ENCODE results near the gene SETD1B. TPM values are rescaled to one million over a fixed set of nuclear protein-coding genes. Genes with fewer than 3 reads are reported as not detected.

SETD1B gene
- total and polyA plus RNA-seq, 2 donors (not counting 3 experiments of a cell fraction or from before 2014, with no cell fraction given), result 2.6 to 27.0 TPM

DNA sequence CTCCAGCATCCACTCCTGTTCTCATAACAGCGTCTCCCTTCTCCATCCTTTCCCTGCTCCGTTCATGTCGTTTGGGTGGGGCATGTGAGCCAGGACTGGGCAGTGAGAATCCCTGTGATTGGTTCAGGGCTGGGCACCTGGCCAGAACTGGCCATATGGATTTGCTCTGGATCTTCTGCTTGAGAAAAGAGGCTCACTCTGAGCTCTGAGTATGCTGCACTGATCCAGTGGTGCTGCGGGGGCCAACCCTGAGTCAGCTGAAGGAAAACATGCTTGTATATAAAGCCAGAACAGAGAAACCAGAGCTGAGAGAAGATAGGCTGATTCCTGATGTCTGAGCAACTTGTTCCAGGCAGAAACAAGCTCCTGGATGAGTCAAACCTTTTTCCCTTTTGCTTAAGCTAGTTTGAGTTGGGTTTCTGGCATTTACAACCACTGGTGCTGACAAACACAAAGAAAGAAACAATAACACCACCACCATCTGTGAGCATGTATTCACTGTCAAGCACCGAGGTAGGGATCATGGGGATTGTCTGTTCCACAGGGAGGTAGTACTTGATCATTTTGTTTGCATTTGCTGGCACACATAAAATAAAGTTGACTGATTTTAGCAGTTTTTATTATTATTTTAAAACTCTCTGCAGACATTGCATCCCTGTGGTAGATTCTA lies 68.9 kb downstream of the SETD1B start:
- Histone ChIP-seq H2AFZ (ENCODE audit: low read depth, low read length) (no peak overlapping the region), H3K4me1 (ENCODE audit: control insufficient read depth, extremely low read depth, insufficient read depth, low read length) (no peaks in the 10 kb centered on the region), H3K4me2 (ENCODE audit: insufficient read depth, low read length) (no peak overlapping the region), H3K27ac (ENCODE audit: insufficient read depth, low read depth, low read length) (no peak overlapping the region), H4K20me1 (replicated peaks; ENCODE audit: control insufficient read depth, extremely low read depth, insufficient read depth, low read length) (no peaks in the 10 kb centered on the region), H3K27me3 (ENCODE audit: control insufficient read depth in 2 of 2, insufficient read depth in 2 of 2, low read length in 2 of 2) (no peaks in the 10 kb centered on the region), H3K36me3 (ENCODE audit: control insufficient read depth in 2 of 2, extremely low read depth in 1 of 2, insufficient read depth in 2 of 2, low read length in 2 of 2) (no peaks in the 10 kb centered on the region), H3K9me3 (replicated peaks; ENCODE audit: control insufficient read depth, insufficient read depth, low read length) (no peaks in the 10 kb centered on the region), H3K9ac (replicated peaks; ENCODE audit: extremely low read depth, insufficient read depth, low read length) (no peak overlapping the region), H3K79me2 (ENCODE audit: control insufficient read depth, insufficient read depth, low read length) (no peaks in the 10 kb centered on the region), H3K4me3 (replicated peaks in 1 of 3; ENCODE audit: insufficient read depth in 1 of 3, low read depth in 1 of 3, low read length in 3 of 3) (no peak overlapping the region), H3K9me1 (replicated peaks; ENCODE audit: control insufficient read depth, extremely low read depth, insufficient read depth, low read length) (no peaks in the 10 kb centered on the region)
- no peak for DNase-seq (ENCODE audit: low read depth, low spot score)
- dilution Hi-C loops (cut with MboI; ENCODE audit: extremely low pct_ligation_motif_present, low sequenced_read_pairs) (no loop called here), intact Hi-C loops (cut with micrococcal nuclease) (no loop called here)
- ChIA-PET POLR2A (no interaction called here), CTCF (interaction anchor here (0.7 to 1.3 kb wide), 3 partner anchors 9 to 78 kb away, joined by 3 to 4 read pairs (median 4); no protein-coding TSS in a partner anchor)
- no peak for FAIRE-seq
- BruUV-seq (replicated peaks), result no TSS peak
- TF ChIP-seq, protein P1, sequence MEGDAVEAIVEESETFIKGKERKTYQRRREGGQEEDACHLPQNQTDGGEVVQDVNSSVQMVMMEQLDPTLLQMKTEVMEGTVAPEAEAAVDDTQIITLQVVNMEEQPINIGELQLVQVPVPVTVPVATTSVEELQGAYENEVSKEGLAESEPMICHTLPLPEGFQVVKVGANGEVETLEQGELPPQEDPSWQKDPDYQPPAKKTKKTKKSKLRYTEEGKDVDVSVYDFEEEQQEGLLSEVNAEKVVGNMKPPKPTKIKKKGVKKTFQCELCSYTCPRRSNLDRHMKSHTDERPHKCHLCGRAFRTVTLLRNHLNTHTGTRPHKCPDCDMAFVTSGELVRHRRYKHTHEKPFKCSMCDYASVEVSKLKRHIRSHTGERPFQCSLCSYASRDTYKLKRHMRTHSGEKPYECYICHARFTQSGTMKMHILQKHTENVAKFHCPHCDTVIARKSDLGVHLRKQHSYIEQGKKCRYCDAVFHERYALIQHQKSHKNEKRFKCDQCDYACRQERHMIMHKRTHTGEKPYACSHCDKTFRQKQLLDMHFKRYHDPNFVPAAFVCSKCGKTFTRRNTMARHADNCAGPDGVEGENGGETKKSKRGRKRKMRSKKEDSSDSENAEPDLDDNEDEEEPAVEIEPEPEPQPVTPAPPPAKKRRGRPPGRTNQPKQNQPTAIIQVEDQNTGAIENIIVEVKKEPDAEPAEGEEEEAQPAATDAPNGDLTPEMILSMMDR (IDR thresholded peaks at IDR 0.05; ENCODE audit: extremely low read depth in 1 of 2, insufficient read depth in 1 of 2, low read depth in 1 of 2, low read length in 2 of 2), result no peak
- TF ChIP-seq MYC (IDR thresholded peaks at IDR 0.05; ENCODE audit: low read depth, low read length) (no peak), POLR2AphosphoS5 (IDR thresholded peaks at IDR 0.05; ENCODE audit: insufficient read depth, low read depth, low read length) (no peak), JUN (IDR thresholded peaks at IDR 0.05; ENCODE audit: borderline replicate concordance, insufficient read depth, insufficient read length, low read depth) (no peak), EZH2 (IDR thresholded peaks at IDR 0.05; ENCODE audit: borderline replicate concordance, low read depth, low read length, severe bottlenecking) (no peak), POLR2A (IDR thresholded peaks at IDR 0.05; ENCODE audit: low read depth, low read length) (no peak), FOS (IDR thresholded peaks at IDR 0.05; ENCODE audit: borderline replicate concordance, insufficient read depth, low read length) (no peak), GATA2 (IDR thresholded peaks at IDR 0.05; ENCODE audit: insufficient read depth, insufficient read length, low read depth, low read length) (no peak)
- TF ChIP-seq, protein P2, sequence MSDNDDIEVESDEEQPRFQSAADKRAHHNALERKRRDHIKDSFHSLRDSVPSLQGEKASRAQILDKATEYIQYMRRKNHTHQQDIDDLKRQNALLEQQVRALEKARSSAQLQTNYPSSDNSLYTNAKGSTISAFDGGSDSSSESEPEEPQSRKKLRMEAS (IDR thresholded peaks at IDR 0.05; ENCODE audit: insufficient read depth, insufficient read length), result no peak

Measured in endothelial cell of umbilical vein (primary cell).